ENCODE data around the gene NRXN3.

GRCh38 chr14:78196323-78196722, 26.1 kb downstream of the NRXN3 start:
- TF ChIP-seq FOXM1 (CRISPR knock-in tag; IDR thresholded peaks at IDR 0.05) (no peak), HNRNPH1 (optimal IDR thresholded peaks at IDR 0.05; ENCODE audit: low read depth, low read length) (no peak), THRA (CRISPR knock-in tag; IDR thresholded peaks at IDR 0.05; ENCODE audit: borderline replicate concordance) (no peak), PHF8 (CRISPR knock-in tag; IDR thresholded peaks at IDR 0.05) (no peak), FOXJ3 (CRISPR knock-in tag; IDR thresholded peaks at IDR 0.05; ENCODE audit: borderline replicate concordance) (no peak), HIC2 (CRISPR knock-in tag; IDR thresholded peaks at IDR 0.05; ENCODE audit: low read depth) (no peak), TAF1 (CRISPR knock-in tag; IDR thresholded peaks at IDR 0.05) (no peak)
- TF ChIP-seq, protein P1, sequence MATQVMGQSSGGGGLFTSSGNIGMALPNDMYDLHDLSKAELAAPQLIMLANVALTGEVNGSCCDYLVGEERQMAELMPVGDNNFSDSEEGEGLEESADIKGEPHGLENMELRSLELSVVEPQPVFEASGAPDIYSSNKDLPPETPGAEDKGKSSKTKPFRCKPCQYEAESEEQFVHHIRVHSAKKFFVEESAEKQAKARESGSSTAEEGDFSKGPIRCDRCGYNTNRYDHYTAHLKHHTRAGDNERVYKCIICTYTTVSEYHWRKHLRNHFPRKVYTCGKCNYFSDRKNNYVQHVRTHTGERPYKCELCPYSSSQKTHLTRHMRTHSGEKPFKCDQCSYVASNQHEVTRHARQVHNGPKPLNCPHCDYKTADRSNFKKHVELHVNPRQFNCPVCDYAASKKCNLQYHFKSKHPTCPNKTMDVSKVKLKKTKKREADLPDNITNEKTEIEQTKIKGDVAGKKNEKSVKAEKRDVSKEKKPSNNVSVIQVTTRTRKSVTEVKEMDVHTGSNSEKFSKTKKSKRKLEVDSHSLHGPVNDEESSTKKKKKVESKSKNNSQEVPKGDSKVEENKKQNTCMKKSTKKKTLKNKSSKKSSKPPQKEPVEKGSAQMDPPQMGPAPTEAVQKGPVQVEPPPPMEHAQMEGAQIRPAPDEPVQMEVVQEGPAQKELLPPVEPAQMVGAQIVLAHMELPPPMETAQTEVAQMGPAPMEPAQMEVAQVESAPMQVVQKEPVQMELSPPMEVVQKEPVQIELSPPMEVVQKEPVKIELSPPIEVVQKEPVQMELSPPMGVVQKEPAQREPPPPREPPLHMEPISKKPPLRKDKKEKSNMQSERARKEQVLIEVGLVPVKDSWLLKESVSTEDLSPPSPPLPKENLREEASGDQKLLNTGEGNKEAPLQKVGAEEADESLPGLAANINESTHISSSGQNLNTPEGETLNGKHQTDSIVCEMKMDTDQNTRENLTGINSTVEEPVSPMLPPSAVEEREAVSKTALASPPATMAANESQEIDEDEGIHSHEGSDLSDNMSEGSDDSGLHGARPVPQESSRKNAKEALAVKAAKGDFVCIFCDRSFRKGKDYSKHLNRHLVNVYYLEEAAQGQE (IDR thresholded peaks at IDR 0.05; ENCODE audit: borderline replicate concordance in 1 of 2, low read depth in 1 of 2, low read length in 2 of 2) = no peak
- TF ChIP-seq, protein P2, sequence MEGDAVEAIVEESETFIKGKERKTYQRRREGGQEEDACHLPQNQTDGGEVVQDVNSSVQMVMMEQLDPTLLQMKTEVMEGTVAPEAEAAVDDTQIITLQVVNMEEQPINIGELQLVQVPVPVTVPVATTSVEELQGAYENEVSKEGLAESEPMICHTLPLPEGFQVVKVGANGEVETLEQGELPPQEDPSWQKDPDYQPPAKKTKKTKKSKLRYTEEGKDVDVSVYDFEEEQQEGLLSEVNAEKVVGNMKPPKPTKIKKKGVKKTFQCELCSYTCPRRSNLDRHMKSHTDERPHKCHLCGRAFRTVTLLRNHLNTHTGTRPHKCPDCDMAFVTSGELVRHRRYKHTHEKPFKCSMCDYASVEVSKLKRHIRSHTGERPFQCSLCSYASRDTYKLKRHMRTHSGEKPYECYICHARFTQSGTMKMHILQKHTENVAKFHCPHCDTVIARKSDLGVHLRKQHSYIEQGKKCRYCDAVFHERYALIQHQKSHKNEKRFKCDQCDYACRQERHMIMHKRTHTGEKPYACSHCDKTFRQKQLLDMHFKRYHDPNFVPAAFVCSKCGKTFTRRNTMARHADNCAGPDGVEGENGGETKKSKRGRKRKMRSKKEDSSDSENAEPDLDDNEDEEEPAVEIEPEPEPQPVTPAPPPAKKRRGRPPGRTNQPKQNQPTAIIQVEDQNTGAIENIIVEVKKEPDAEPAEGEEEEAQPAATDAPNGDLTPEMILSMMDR (CRISPR knock-in tag; IDR thresholded peaks at IDR 0.05) = no peak

Data from HepG2 (cell line).